ENCODE results near the gene MRLN.
"Not testable (repeated sequence)": the region's sequence is repeated elsewhere in the genome, so short reads cannot be mapped to it uniquely, and the experiment has no call there.

The MRLN gene

GRCh38 chr10:59750155-59750945 lies 2.9 kb downstream of the MRLN start:
- H3K4me3 ChIP-seq (ENCODE audit: insufficient read depth, low read depth, low read length, poor library complexity, severe bottlenecking) = no peak overlapping the region
- no peaks in the 10 kb centered on the region for H3K27me3 ChIP-seq (replicated peaks; ENCODE audit: control insufficient read depth, insufficient read depth, low read length, poor library complexity, severe bottlenecking)
- DNase-seq = no peak
- no peaks in the 10 kb centered on the region for H3K9me3 ChIP-seq (ENCODE audit: control insufficient read depth, low read length)
- H3K4me1 ChIP-seq (ENCODE audit: control insufficient read depth, insufficient read depth, low read length, poor library complexity, severe bottlenecking) = no peaks in the 10 kb centered on the region
- no peak overlapping the region for H3K27ac ChIP-seq (ENCODE audit: insufficient read depth, low read length, poor library complexity, severe bottlenecking)
- no peaks in the 10 kb centered on the region for H3K36me3 ChIP-seq (ENCODE audit: control insufficient read depth, insufficient read depth, low read length)

- H3K9me3 ChIP-seq (ENCODE audit: control insufficient read depth, low read length) = no peaks in the 10 kb centered on the region
- DNase-seq = no peak
- H3K27me3 ChIP-seq (replicated peaks; ENCODE audit: control insufficient read depth, insufficient read depth, low read length, poor library complexity, severe bottlenecking) = no peaks in the 10 kb centered on the region
- no peak overlapping the region for H3K4me3 ChIP-seq (ENCODE audit: insufficient read depth, low read depth, low read length, poor library complexity, severe bottlenecking)
- H3K27ac ChIP-seq (ENCODE audit: insufficient read depth, low read length, poor library complexity, severe bottlenecking) = no peak overlapping the region
- no peaks in the 10 kb centered on the region for H3K4me1 ChIP-seq (ENCODE audit: control insufficient read depth, insufficient read depth, low read length, poor library complexity, severe bottlenecking)
- H3K36me3 ChIP-seq (ENCODE audit: control insufficient read depth, insufficient read depth, low read length) = no peaks in the 10 kb centered on the region
Measured at GRCh38 chr10:59748834-59749233, 4.4 kb downstream of the MRLN start.

- Histone ChIP-seq H3K27me3 (replicated peaks; ENCODE audit: control insufficient read depth, insufficient read depth, low read length, poor library complexity, severe bottlenecking) (no peaks in the 10 kb centered on the region), H3K4me3 (ENCODE audit: insufficient read depth, low read depth, low read length, poor library complexity, severe bottlenecking) (no peak overlapping the region), H3K27ac (ENCODE audit: insufficient read depth, low read length, poor library complexity, severe bottlenecking) (no peak overlapping the region), H3K9me3 (ENCODE audit: control insufficient read depth, low read length) (no peaks in the 10 kb centered on the region), H3K36me3 (ENCODE audit: control insufficient read depth, insufficient read depth, low read length) (no peaks in the 10 kb centered on the region), H3K4me1 (ENCODE audit: control insufficient read depth, insufficient read depth, low read length, poor library complexity, severe bottlenecking) (no peaks in the 10 kb centered on the region)
- no peak for DNase-seq
Measured at GRCh38 chr10:59745163-59745650, 8.0 kb downstream of the MRLN start.

GRCh38 chr10:59744762-59745161 lies 8.5 kb downstream of the MRLN start:
- H3K27me3 ChIP-seq (replicated peaks; ENCODE audit: control insufficient read depth, insufficient read depth, low read length, poor library complexity, severe bottlenecking); H3K4me3 ChIP-seq (ENCODE audit: insufficient read depth, low read depth, low read length, poor library complexity, severe bottlenecking); H3K4me1 ChIP-seq (ENCODE audit: control insufficient read depth, insufficient read depth, low read length, poor library complexity, severe bottlenecking); H3K36me3 ChIP-seq (ENCODE audit: control insufficient read depth, insufficient read depth, low read length); H3K9me3 ChIP-seq (ENCODE audit: control insufficient read depth, low read length); DNase-seq; H3K27ac ChIP-seq (ENCODE audit: insufficient read depth, low read length, poor library complexity, severe bottlenecking): not testable (repeated sequence)

GRCh38 chr10:59744156-59744555 lies 9.1 kb downstream of the MRLN start:
- H3K4me3 ChIP-seq (ENCODE audit: insufficient read depth, low read depth, low read length, poor library complexity, severe bottlenecking); H3K27ac ChIP-seq (ENCODE audit: insufficient read depth, low read length, poor library complexity, severe bottlenecking); H3K36me3 ChIP-seq (ENCODE audit: control insufficient read depth, insufficient read depth, low read length); DNase-seq; H3K9me3 ChIP-seq (ENCODE audit: control insufficient read depth, low read length); H3K27me3 ChIP-seq (replicated peaks; ENCODE audit: control insufficient read depth, insufficient read depth, low read length, poor library complexity, severe bottlenecking); H3K4me1 ChIP-seq (ENCODE audit: control insufficient read depth, insufficient read depth, low read length, poor library complexity, severe bottlenecking): not testable (repeated sequence)

- no peak for DNase-seq
- Histone ChIP-seq H3K9me3 (ENCODE audit: control insufficient read depth, low read length) (no peaks in the 10 kb centered on the region), H3K36me3 (ENCODE audit: control insufficient read depth, insufficient read depth, low read length) (no peaks in the 10 kb centered on the region), H3K27ac (ENCODE audit: insufficient read depth, low read length, poor library complexity, severe bottlenecking) (no peak overlapping the region), H3K4me3 (ENCODE audit: insufficient read depth, low read depth, low read length, poor library complexity, severe bottlenecking) (no peak overlapping the region), H3K27me3 (replicated peaks; ENCODE audit: control insufficient read depth, insufficient read depth, low read length, poor library complexity, severe bottlenecking) (no peaks in the 10 kb centered on the region), H3K4me1 (ENCODE audit: control insufficient read depth, insufficient read depth, low read length, poor library complexity, severe bottlenecking) (no peaks in the 10 kb centered on the region)
Measured at GRCh38 chr10:59741583-59741982, 11.7 kb downstream of the MRLN start.

- Histone ChIP-seq H3K4me3 (ENCODE audit: insufficient read depth, low read depth, low read length, poor library complexity, severe bottlenecking) (no peak overlapping the region), H3K27me3 (replicated peaks; ENCODE audit: control insufficient read depth, insufficient read depth, low read length, poor library complexity, severe bottlenecking) (no peaks in the 10 kb centered on the region), H3K36me3 (ENCODE audit: control insufficient read depth, insufficient read depth, low read length) (no peaks in the 10 kb centered on the region), H3K9me3 (ENCODE audit: control insufficient read depth, low read length) (no peaks in the 10 kb centered on the region), H3K27ac (ENCODE audit: insufficient read depth, low read length, poor library complexity, severe bottlenecking) (no peak overlapping the region), H3K4me1 (ENCODE audit: control insufficient read depth, insufficient read depth, low read length, poor library complexity, severe bottlenecking) (no peaks in the 10 kb centered on the region)
- no peak for DNase-seq
Measured at GRCh38 chr10:59741048-59741447, 12.2 kb downstream of the MRLN start.

- Histone ChIP-seq H3K27me3 (replicated peaks; ENCODE audit: control insufficient read depth, insufficient read depth, low read length, poor library complexity, severe bottlenecking) (no peaks in the 10 kb centered on the region), H3K9me3 (ENCODE audit: control insufficient read depth, low read length) (no peaks in the 10 kb centered on the region), H3K27ac (ENCODE audit: insufficient read depth, low read length, poor library complexity, severe bottlenecking) (no peak overlapping the region), H3K36me3 (ENCODE audit: control insufficient read depth, insufficient read depth, low read length) (no peaks in the 10 kb centered on the region), H3K4me1 (ENCODE audit: control insufficient read depth, insufficient read depth, low read length, poor library complexity, severe bottlenecking) (no peaks in the 10 kb centered on the region), H3K4me3 (ENCODE audit: insufficient read depth, low read depth, low read length, poor library complexity, severe bottlenecking) (no peak overlapping the region)
- no peak for DNase-seq
Measured at GRCh38 chr10:59736749-59737148, 16.5 kb downstream of the MRLN start.

GRCh38 chr10:59735296-59735695 lies 18.0 kb downstream of the MRLN start:
- H3K36me3 ChIP-seq (ENCODE audit: control insufficient read depth, insufficient read depth, low read length) = no peaks in the 10 kb centered on the region
- H3K9me3 ChIP-seq (ENCODE audit: control insufficient read depth, low read length) = no peaks in the 10 kb centered on the region
- H3K4me3 ChIP-seq (ENCODE audit: insufficient read depth, low read depth, low read length, poor library complexity, severe bottlenecking) = no peak overlapping the region
- no peak overlapping the region for H3K27ac ChIP-seq (ENCODE audit: insufficient read depth, low read length, poor library complexity, severe bottlenecking)
- DNase-seq = no peak
- H3K4me1 ChIP-seq (ENCODE audit: control insufficient read depth, insufficient read depth, low read length, poor library complexity, severe bottlenecking) = no peaks in the 10 kb centered on the region
- H3K27me3 ChIP-seq (replicated peaks; ENCODE audit: control insufficient read depth, insufficient read depth, low read length, poor library complexity, severe bottlenecking) = no peaks in the 10 kb centered on the region

GRCh38 chr10:59734014-59734462 lies 19.2 kb downstream of the MRLN start:
- H3K27me3 ChIP-seq (replicated peaks; ENCODE audit: control insufficient read depth, insufficient read depth, low read length, poor library complexity, severe bottlenecking) = no peaks in the 10 kb centered on the region
- H3K4me1 ChIP-seq (ENCODE audit: control insufficient read depth, insufficient read depth, low read length, poor library complexity, severe bottlenecking) = no peaks in the 10 kb centered on the region
- no peak for DNase-seq
- H3K27ac ChIP-seq (ENCODE audit: insufficient read depth, low read length, poor library complexity, severe bottlenecking) = no peak overlapping the region
- no peaks in the 10 kb centered on the region for H3K9me3 ChIP-seq (ENCODE audit: control insufficient read depth, low read length)
- no peaks in the 10 kb centered on the region for H3K36me3 ChIP-seq (ENCODE audit: control insufficient read depth, insufficient read depth, low read length)
- H3K4me3 ChIP-seq (ENCODE audit: insufficient read depth, low read depth, low read length, poor library complexity, severe bottlenecking) = no peak overlapping the region

Data from effector memory CD4-positive, alpha-beta T cell (primary cell).